PC-9 (cell line): Measurements from ENCODE around the gene SAMD14. TPM values are rescaled to one million over a fixed set of nuclear protein-coding genes. Genes with fewer than 3 reads are reported as not detected.

Experiments used
- BruUV-seq: library from RNA; stranded (reverse); fragments of 400-500 nt; replicated peaks from 2 replicates; lab custom pipeline; 2021; lab: Mats Ljungman, UMichigan
- CTCF ChIA-PET: fragments of 300-600 bp; sonication (Branson Sonifier 250); formaldehyde crosslinking; loops from one replicate; lab custom pipeline; 2022; ENCODE audit warnings: antibody characterized with exemption; lab: Charles Lee
- POLR2A ChIA-PET: fragments of 300-600 bp; sonication (Branson Sonifier 250); formaldehyde crosslinking; loops from one replicate; lab custom pipeline; 2022; ENCODE audit warnings: antibody characterized with exemption; ENCODE audit not compliant: unreplicated experiment; lab: Charles Lee
- DNase-seq, 2 experiments: peaks; one replicate each; pipeline versions ENCODE4 v3.0.0 to v3.0.0-alpha.2; 2015 to 2022; ENCODE audit warnings: mixed read lengths in 1 of 2
- H2AFZ ChIP-seq: fragments of 200-600 bp; sonication (generic); 2 replicates; pipeline ENCODE4 v1.8.1; 2017; ENCODE audit warnings: antibody characterized with exemption
- H3F3A ChIP-seq: fragments of 200-600 bp; sonication (generic); 2 replicates; pipeline ENCODE4 v1.8.1; 2017; ENCODE audit warnings: antibody characterized with exemption, mild to moderate bottlenecking, low read depth; ENCODE audit not compliant: insufficient read depth
- H3K27ac ChIP-seq: fragments of 200-600 bp; sonication (generic); 2 replicates; pipeline ENCODE4 v1.6.1; 2016; ENCODE audit warnings: mixed run types
- H3K27me3 ChIP-seq: fragments of 200-600 bp; sonication (generic); 2 replicates; pipeline ENCODE4 v1.6.1; 2016; ENCODE audit warnings: low read depth, mixed run types; ENCODE audit not compliant: insufficient read depth
- H3K36me3 ChIP-seq: fragments of 200-600 bp; sonication (generic); 2 replicates; pipeline ENCODE4 v1.6.1; 2016; ENCODE audit warnings: low read depth, mixed run types
- H3K4me1 ChIP-seq: fragments of 200-600 bp; sonication (generic); replicated peaks from 2 replicates; pipeline ENCODE4 v1.6.1; 2016; ENCODE audit warnings: mixed run types; ENCODE audit not compliant: insufficient read depth
- H3K4me2 ChIP-seq: fragments of 200-600 bp; sonication (generic); 2 replicates; pipeline ENCODE4 v1.6.1; 2017; ENCODE audit warnings: mixed run types
- H3K4me3 ChIP-seq: fragments of 200-600 bp; sonication (generic); 2 replicates; pipeline ENCODE4 v1.6.1; 2016; ENCODE audit warnings: mixed run types
- H3K79me2 ChIP-seq: fragments of 200-600 bp; sonication (generic); 2 replicates; pipeline ENCODE4 v1.6.1; 2017; ENCODE audit warnings: low read depth, mixed run types
- H3K9me2 ChIP-seq: fragments of 200-600 bp; sonication (generic); 2 replicates; pipeline ENCODE4 v1.8.1; 2017; ENCODE audit warnings: mild to moderate bottlenecking; ENCODE audit not compliant: insufficient read depth
- H3K9me3 ChIP-seq: fragments of 200-600 bp; sonication (generic); 2 replicates; pipeline ENCODE4 v1.8.1; 2016; ENCODE audit warnings: low read depth; ENCODE audit not compliant: insufficient read depth
- H4K20me1 ChIP-seq: fragments of 200-600 bp; sonication (generic); 2 replicates; pipeline ENCODE4 v1.8.1; 2017; ENCODE audit not compliant: insufficient read depth
- CTCF ChIP-seq: fragments of 200-600 bp; sonication (generic); conservative IDR thresholded peaks from 2 replicates; pipeline ENCODE4 v1.6.1; 2017; ENCODE audit warnings: mixed run types, antibody characterized with exemption, mild to moderate bottlenecking, moderate library complexity
- EZH2 ChIP-seq: fragments of 200-600 bp; sonication (generic); IDR thresholded peaks from 2 replicates; pipeline ENCODE4 v1.8.0; 2017; ENCODE audit warnings: antibody characterized with exemption, low read depth
- intact Hi-C: fragments of 100-400 bp; cut with micrococcal nuclease; formaldehyde crosslinking; loops from one replicate; pipeline ENCODE4 v1.10.0; 2022; ENCODE audit not compliant: unreplicated experiment
- total RNA-seq: library from RNA; stranded (reverse); gene quantifications from 2 replicates; pipeline ENCODE4 v1.2.3, GENCODE V29; 2021

SAMD14 gene
- total RNA-seq, 1 experiment from 2014 or later = 0.17 TPM

- Histone ChIP-seq H3K36me3 (no peaks in the 10 kb centered on the region), H3K27me3 (no peaks in the 10 kb centered on the region), H3K79me2 (no peaks in the 10 kb centered on the region), H3K27ac (no peak overlapping the region), H4K20me1 (no peaks in the 10 kb centered on the region), H3K4me1 (peaks cover 22% of the 10 kb centered on the region), H3K9me3 (no peaks in the 10 kb centered on the region), H3K9me2 (no peaks in the 10 kb centered on the region), H3F3A (peaks cover 16% of the 10 kb centered on the region; the same call in 1 of the 2 replicates), H3K4me2 (no peak overlapping the region), H3K4me3 (no peak overlapping the region), H2AFZ (no peak overlapping the region)
- BruUV-seq = no TSS peak
- intact Hi-C loops = no loop called here
- TF ChIP-seq CTCF = no peak
- TF ChIP-seq EZH2 = no peak
- CTCF ChIA-PET = no interaction called here
- DNase-seq = no peak
- POLR2A ChIA-PET = no interaction called here
Observed at GRCh38 chr17:50167371-50167770, 37.4 kb upstream of the SAMD14 start.

GRCh38 chr17:50166518-50167181 lies 36.7 kb upstream of the SAMD14 start:
- CTCF ChIA-PET = no interaction called here
- BruUV-seq = no TSS peak
- Histone ChIP-seq H3K27ac (no peak overlapping the region), H3K4me2 (no peak overlapping the region), H3K36me3 (no peaks in the 10 kb centered on the region), H3K27me3 (no peaks in the 10 kb centered on the region), H4K20me1 (no peaks in the 10 kb centered on the region), H3F3A (peaks cover 23% of the 10 kb centered on the region; the same call in 1 of the 2 replicates), H3K79me2 (no peaks in the 10 kb centered on the region), H3K4me3 (no peak overlapping the region), H2AFZ (no peak overlapping the region), H3K9me3 (no peaks in the 10 kb centered on the region), H3K9me2 (no peaks in the 10 kb centered on the region), H3K4me1 (peaks cover 20% of the 10 kb centered on the region)
- intact Hi-C loops = no loop called here
- POLR2A ChIA-PET = no interaction called here
- no peak for DNase-seq
- TF ChIP-seq CTCF (no peak), EZH2 (no peak)

- no TSS peak for BruUV-seq
- Histone ChIP-seq H3K4me3 (no peak within 1 kb of the TSS), H4K20me1 (no peaks in the 10 kb centered on the region), H3K4me1 (peaks cover 15% of the 10 kb centered on the region), H3K27me3 (no peaks in the 10 kb centered on the region), H3K9me3 (no peaks in the 10 kb centered on the region), H3K27ac (no peak within 1 kb of the TSS), H3F3A (peaks cover 23% of the 10 kb centered on the region; the same call in 1 of the 2 replicates), H3K4me2 (no peak within 1 kb of the TSS), H3K79me2 (no peaks in the 10 kb centered on the region), H2AFZ (no peak within 1 kb of the TSS), H3K9me2 (no peaks in the 10 kb centered on the region), H3K36me3 (no peaks in the 10 kb centered on the region)
- TF ChIP-seq EZH2 (no peak), CTCF (no peak)
- ChIA-PET POLR2A (no interaction called here), CTCF (interaction anchor here (0.6 kb wide), 1 partner anchor 78 kb away, joined by 7 read pairs; no protein-coding TSS in a partner anchor)
- no peak for DNase-seq
- intact Hi-C loops = no loop called here
Observed at GRCh38 chr17:50165867-50166517, 36.0 kb upstream of the SAMD14 start, which contains the start of gene SGCA. SGCA (plus strand) TSS chr17:50166005; CDS start chr17:50166041, 36 bp downstream.
